GM19238 (cell line): ENCODE data around the gene PREB.

Experiments
- DNase-seq: peaks from one replicate; pipeline ENCODE4 v3.0.0; 2011; ENCODE audit warnings: low spot score; ENCODE audit not compliant: insufficient read length

The PREB gene

GRCh38 chr2:27152796-27153464 lies 18.5 kb upstream of the PREB start:
- no peak for DNase-seq

- DNase-seq: no peak
Observed at GRCh38 chr2:27152102-27152795, 17.8 kb upstream of the PREB start.

- no peak for DNase-seq
Observed at GRCh38 chr2:27150639-27151230, 16.3 kb upstream of the PREB start.

- DNase-seq: no peak
Observed at GRCh38 chr2:27149570-27150405, 15.4 kb upstream of the PREB start.

- no peak for DNase-seq
Observed at GRCh38 chr2:27148801-27149439, 14.5 kb upstream of the PREB start, which contains the start of gene TCF23. TSS of gene TCF23 (plus strand) at chr2:27149004. CDS start at chr2:27149134, 130 bp downstream.

GRCh38 chr2:27147935-27148334 lies 13.5 kb upstream of the PREB start:
- DNase-seq: no peak

GRCh38 chr2:27145682-27146081 lies 11.2 kb upstream of the PREB start:
- DNase-seq: no peak

GRCh38 chr2:27143285-27143684 lies 8.8 kb upstream of the PREB start:
- DNase-seq: no peak

- DNase-seq: no peak
Observed at GRCh38 chr2:27139310-27139709, 4.9 kb upstream of the PREB start, which contains the start of gene PRR30. TSS of gene PRR30 (minus strand) at chr2:27139410. CDS start at chr2:27138329, 1,081 bp downstream.

GRCh38 chr2:27138111-27138510 lies 3.7 kb upstream of the PREB start:
- no peak for DNase-seq

GRCh38 chr2:27137322-27137935 lies 3.0 kb upstream of the PREB start:
- no peak for DNase-seq

GRCh38 chr2:27136751-27137150 lies 2.3 kb upstream of the PREB start:
- no peak for DNase-seq

GRCh38 chr2:27135478-27135955 lies 1.1 kb upstream of the PREB start:
- DNase-seq: no peak

- no peak for DNase-seq
Observed at GRCh38 chr2:27134781-27135477, 493 bp upstream of the PREB start.

GRCh38 chr2:27133195-27133875 lies 1.1 kb downstream of the PREB start:
- DNase-seq: no peak

- no peak for DNase-seq
Observed at GRCh38 chr2:27131429-27131828, 3.0 kb downstream of the PREB start.

GRCh38 chr2:27130396-27130795 lies 4.0 kb downstream of the PREB start:
- no peak for DNase-seq

GRCh38 chr2:27128668-27129571 lies 5.5 kb downstream of the PREB start:
- DNase-seq: no peak
